HEK293T (cell line): ENCODE measurements around the gene ZMPSTE24.

Experiments used
- CTCF ChIA-PET: fragments of 350-600 bp; formaldehyde crosslinking; extraction: SDS; loops from one replicate; lab custom pipeline; 2021; ENCODE audit warnings: antibody characterized with exemption, inconsistent platforms; lab: Yijun Ruan, JAX
- POLR2A ChIA-PET: fragments of 350-600 bp; formaldehyde crosslinking; extraction: SDS; loops from one replicate; lab custom pipeline; 2020; ENCODE audit warnings: antibody characterized with exemption, inconsistent platforms; lab: Yijun Ruan, JAX
- DNase-seq: peaks from one replicate; pipeline ENCODE4 v3.0.0; 2012; ENCODE audit warnings: mixed read lengths; ENCODE audit errors: extremely low spot score
- ARNT ChIP-seq: fragments of 450-650 bp; IDR thresholded peaks from 2 replicates; pipeline ENCODE4 v1.6.1; 2017; ENCODE audit warnings: mild to moderate bottlenecking
- BHLHE40 ChIP-seq: fragments of 450-650 bp; IDR thresholded peaks from 2 replicates; pipeline ENCODE4 v1.6.1; 2016; ENCODE audit warnings: mild to moderate bottlenecking, moderate library complexity, borderline replicate concordance
- CTBP1 ChIP-seq: fragments of 450-650 bp; IDR thresholded peaks from 2 replicates; pipeline ENCODE4 v1.6.1; 2016; ENCODE audit warnings: borderline replicate concordance
- ELF4 ChIP-seq: fragments of 450-650 bp; IDR thresholded peaks from 2 replicates; pipeline ENCODE4 v1.6.1; 2017; ENCODE audit warnings: antibody characterized with exemption
- FOXA1 ChIP-seq: fragments of 450-650 bp; IDR thresholded peaks from 2 replicates; pipeline ENCODE4 v1.6.1; 2016; ENCODE audit warnings: mild to moderate bottlenecking
- FOXK2 ChIP-seq: fragments of 450-650 bp; IDR thresholded peaks from 2 replicates; pipeline ENCODE4 v1.6.1; 2016; ENCODE audit warnings: mild to moderate bottlenecking
- FOXM1 ChIP-seq: fragments of 450-650 bp; IDR thresholded peaks from 2 replicates; pipeline ENCODE4 v1.6.1; 2017; ENCODE audit warnings: mild to moderate bottlenecking, borderline replicate concordance
- HDGF ChIP-seq: fragments of 450-650 bp; IDR thresholded peaks from 2 replicates; pipeline ENCODE4 v1.6.1; 2017; ENCODE audit warnings: antibody characterized with exemption, borderline replicate concordance
- L3MBTL2 ChIP-seq: fragments of 450-650 bp; conservative IDR thresholded peaks from 2 replicates; pipeline ENCODE4 v1.6.1; 2016; ENCODE audit warnings: mild to moderate bottlenecking
- LEF1 ChIP-seq: fragments of 450-650 bp; IDR thresholded peaks from 2 replicates; pipeline ENCODE4 v1.6.1; 2017; ENCODE audit warnings: mild to moderate bottlenecking, borderline replicate concordance
- NFRKB ChIP-seq: fragments of 450-650 bp; IDR thresholded peaks from 2 replicates; pipeline ENCODE4 v1.6.1; 2016; ENCODE audit warnings: mild to moderate bottlenecking, moderate library complexity
- PKNOX1 ChIP-seq: fragments of 450-650 bp; IDR thresholded peaks from 2 replicates; pipeline ENCODE4 v1.6.1; 2016
- SP1 ChIP-seq: fragments of 450-650 bp; IDR thresholded peaks from 2 replicates; pipeline ENCODE4 v1.6.1; 2017
- SUZ12 ChIP-seq: fragments of 450-650 bp; IDR thresholded peaks from 2 replicates; pipeline ENCODE4 v1.6.1; 2016; ENCODE audit warnings: mild to moderate bottlenecking
- TARDBP ChIP-seq: fragments of 450-650 bp; IDR thresholded peaks from 2 replicates; pipeline ENCODE4 v1.6.1; 2016
- ZNF384 ChIP-seq: fragments of 450-650 bp; IDR thresholded peaks from 2 replicates; pipeline ENCODE4 v1.6.1; 2016

Gene ZMPSTE24

GRCh38 chr1:40244138-40244744 lies 13.8 kb upstream of the ZMPSTE24 start:
- DNase-seq = no peak
- ChIA-PET CTCF (no interaction called here), POLR2A (no interaction called here)
- TF ChIP-seq ELF4 = no peak
- TF ChIP-seq ARNT = no peak
- no peak for TF ChIP-seq FOXK2
- no peak for TF ChIP-seq FOXM1
- no peak for TF ChIP-seq NFRKB
- no peak for TF ChIP-seq ZNF384
- TF ChIP-seq FOXA1 = no peak
- TF ChIP-seq SP1 = no peak
- no peak for TF ChIP-seq SUZ12
- TF ChIP-seq TARDBP = no peak
- no peak for TF ChIP-seq HDGF
- TF ChIP-seq LEF1 = no peak
- TF ChIP-seq PKNOX1 = no peak
- TF ChIP-seq CTBP1 = no peak
- no peak for TF ChIP-seq L3MBTL2
- no peak for TF ChIP-seq BHLHE40

GRCh38 chr1:40245686-40246085 lies 12.3 kb upstream of the ZMPSTE24 start:
- no peak for DNase-seq
- TF ChIP-seq FOXK2 (no peak), ZNF384 (no peak), HDGF (no peak), ELF4 (no peak), TARDBP (no peak), BHLHE40 (no peak), FOXM1 (no peak), SUZ12 (no peak), ARNT (no peak)
- ChIA-PET POLR2A (no interaction called here), CTCF (no interaction called here)

GRCh38 chr1:40247655-40248054 lies 10.4 kb upstream of the ZMPSTE24 start, which contains the start of gene TMCO2:
Gene TMCO2, plus strand, starts transcription at chr1:40247937. Its CDS starts 57 bp downstream, at chr1:40247994.
- ChIA-PET POLR2A (interaction anchor here (1.2 kb wide), 1 partner anchor 10 kb away, joined by 4 read pairs; the partner anchor contains the start of gene ZMPSTE24), CTCF (interaction anchor here (1.3 kb wide), 1 partner anchor 67 kb away, joined by 3 read pairs; no protein-coding TSS in a partner anchor)
- no peak for TF ChIP-seq HDGF
- TF ChIP-seq FOXA1 = no peak
- TF ChIP-seq TARDBP = no peak
- TF ChIP-seq SUZ12 = no peak
- TF ChIP-seq L3MBTL2 = no peak
- no peak for TF ChIP-seq BHLHE40
- no peak for TF ChIP-seq SP1
- TF ChIP-seq NFRKB = no peak
- no peak for TF ChIP-seq FOXK2
- TF ChIP-seq CTBP1 = no peak
- TF ChIP-seq PKNOX1 = no peak
- TF ChIP-seq ELF4 = no peak
- no peak for DNase-seq

GRCh38 chr1:40248412-40248811 lies 9.6 kb upstream of the ZMPSTE24 start:
- TF ChIP-seq NFRKB = no peak
- TF ChIP-seq FOXK2 = no peak
- no peak for TF ChIP-seq ARNT
- no peak for TF ChIP-seq SP1
- TF ChIP-seq TARDBP = no peak
- TF ChIP-seq FOXA1 = no peak
- no peak for TF ChIP-seq HDGF
- CTCF ChIA-PET = interaction anchor here (1.3 kb wide), 1 partner anchor 66 kb away, joined by 3 read pairs; no protein-coding TSS in a partner anchor
- DNase-seq = no peak
- POLR2A ChIA-PET = no interaction called here

GRCh38 chr1:40251456-40251855 lies 6.6 kb upstream of the ZMPSTE24 start:
- ChIA-PET POLR2A (no interaction called here), CTCF (interaction anchor here (1.0 kb wide), 1 partner anchor 107 kb away, joined by 3 read pairs; no protein-coding TSS in a partner anchor)
- DNase-seq = no peak
- no peak for TF ChIP-seq SP1
- no peak for TF ChIP-seq BHLHE40
- TF ChIP-seq L3MBTL2 = no peak
- no peak for TF ChIP-seq CTBP1
- TF ChIP-seq ARNT = no peak
- TF ChIP-seq PKNOX1 = no peak
- TF ChIP-seq FOXA1 = no peak
- no peak for TF ChIP-seq FOXM1
- no peak for TF ChIP-seq NFRKB
- no peak for TF ChIP-seq SUZ12
- TF ChIP-seq HDGF = no peak
- TF ChIP-seq FOXK2 = no peak
- no peak for TF ChIP-seq LEF1

GRCh38 chr1:40252601-40253000 lies 5.4 kb upstream of the ZMPSTE24 start:
- no peak for DNase-seq
- ChIA-PET POLR2A (no interaction called here), CTCF (no interaction called here)
- TF ChIP-seq BHLHE40 = no peak
- no peak for TF ChIP-seq FOXA1
- TF ChIP-seq TARDBP = no peak
- no peak for TF ChIP-seq LEF1
- TF ChIP-seq SP1 = no peak
- TF ChIP-seq ELF4 = no peak
- TF ChIP-seq HDGF = no peak
- TF ChIP-seq FOXK2 = no peak
- no peak for TF ChIP-seq PKNOX1
- no peak for TF ChIP-seq CTBP1
- no peak for TF ChIP-seq NFRKB
